ENCODE measurements around the gene PTPRN2. TPM values are rescaled to one million over a fixed set of nuclear protein-coding genes. Genes with fewer than 3 reads are reported as not detected.
"Not testable (repeated sequence)": the region's sequence is repeated elsewhere in the genome, so short reads cannot be mapped to it uniquely, and the experiment has no call there.

PTPRN2 gene
- total and polyA plus RNA-seq, 2 of the 8 experiments (the other 6 are each of a cell fraction or from before 2014, with no cell fraction given), result 2.6 to 4.5 TPM

DNA sequence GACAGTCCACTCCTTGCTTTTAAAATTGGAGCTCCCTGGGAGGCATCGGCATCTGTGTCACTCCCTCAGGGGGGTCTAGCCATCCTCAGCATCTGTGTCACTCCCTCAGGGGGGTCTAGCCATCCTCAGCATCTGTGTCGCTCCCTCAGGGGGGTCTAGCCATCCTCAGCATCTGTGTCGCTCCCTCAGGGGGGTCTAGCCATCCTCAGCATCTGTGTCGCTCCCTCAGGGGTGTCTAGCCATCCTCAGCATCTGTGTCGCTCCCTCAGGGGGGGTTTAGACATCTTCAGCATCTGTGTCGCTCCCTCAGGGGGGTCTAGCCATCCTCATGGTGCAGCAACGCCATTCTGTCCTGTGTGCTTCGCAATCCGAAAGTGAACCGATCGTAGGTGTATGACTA lies 651.9 kb downstream of the PTPRN2 start:
- H2BK5ac ChIP-seq (ENCODE audit: low read depth, low read length); H3K27ac ChIP-seq (ENCODE audit: low read depth, low read length); H2BK12ac ChIP-seq (ENCODE audit: low read depth, low read length); CTCF ChIA-PET (ENCODE audit: partially characterized antibody); H3K4me3 ChIP-seq (ENCODE audit: extremely low read depth in 1 of 4, insufficient read depth in 2 of 4, low read depth in 3 of 4, low read length in 4 of 4); H3K4ac ChIP-seq (replicated peaks; ENCODE audit: insufficient read length, low read depth, low read length); H3K79me1 ChIP-seq (ENCODE audit: low read depth, low read length); H3K27me3 ChIP-seq (replicated peaks in 1 of 4; ENCODE audit: control insufficient read depth in 3 of 4, extremely low read depth in 1 of 4, insufficient read depth in 3 of 4, low read length in 3 of 4); H3K23me2 ChIP-seq (ENCODE audit: low read depth, low read length); H3K23ac ChIP-seq (ENCODE audit: insufficient read length); H3K79me2 ChIP-seq (ENCODE audit: control insufficient read depth in 1 of 2, insufficient read depth in 2 of 2, low read length in 2 of 2); H3K4me2 ChIP-seq (ENCODE audit: insufficient read depth in 1 of 2, low read depth in 2 of 2, low read length in 2 of 2); H3K4me1 ChIP-seq (replicated peaks in 1 of 4; ENCODE audit: control insufficient read depth in 3 of 4, insufficient read depth in 4 of 4, low read length in 3 of 4); H3K14ac ChIP-seq (ENCODE audit: insufficient read length); H2BK20ac ChIP-seq (ENCODE audit: low read length); H2AFZ ChIP-seq (ENCODE audit: low read length); H2BK120ac ChIP-seq (replicated peaks; ENCODE audit: low read depth, low read length); H3K9ac ChIP-seq (replicated peaks in 1 of 4; ENCODE audit: extremely low read depth in 1 of 4, low read depth in 3 of 4, low read length in 3 of 4); H4K20me1 ChIP-seq (replicated peaks in 1 of 2; ENCODE audit: control insufficient read depth in 1 of 2, insufficient read depth in 2 of 2, low read length in 2 of 2); FAIRE-seq; H4K91ac ChIP-seq (replicated peaks; ENCODE audit: insufficient read length, low read length); H3K56ac ChIP-seq (replicated peaks; ENCODE audit: insufficient read length, low read depth, low read length); H3K18ac ChIP-seq (ENCODE audit: extremely low read depth, low read length); H4K5ac ChIP-seq (ENCODE audit: insufficient read length, low read depth, low read length); DNase-seq (ENCODE audit: low read depth in 1 of 2, low spot score in 2 of 2); H2BK15ac ChIP-seq (ENCODE audit: low read length); H2AK5ac ChIP-seq (ENCODE audit: low read depth, low read length); H4K8ac ChIP-seq (ENCODE audit: extremely low read depth, insufficient read depth, low read length); H3K36me3 ChIP-seq (ENCODE audit: control insufficient read depth in 2 of 4, insufficient read depth in 4 of 4, low read length in 3 of 4): not testable (repeated sequence)
- 93% methylated on average over 6 of the region's 11 CpGs; no CpG with 5 or more reads in 1 of the 2 experiments for WGBS, 2 experiments (ENCODE audit: extremely low coverage in 1 of 2, insufficient coverage in 1 of 2, insufficient read length in 1 of 2, insufficient replicate concordance in 2 of 2, low coverage in 1 of 2, low lambda C conversion rate in 2 of 2, missing lambda C conversion rate in 1 of 2)
- H3K9me3 ChIP-seq (ENCODE audit: insufficient read depth in 2 of 2, low read depth in 1 of 2, low read length in 1 of 2), result peaks cover 2 to 16% of the 10 kb centered on the region in 2 experiments; a peak in 3 of 4 replicates
- POLR2A ChIA-PET (ENCODE audit: partially characterized antibody), result interaction anchor here (0.6 kb wide), 1 partner anchor 549 kb away, joined by 3 read pairs; no protein-coding TSS in a partner anchor

Measured in H1 (cell line).